Natural killer cell (primary cell): ENCODE measurements around the gene TRAFD1. TPM values are rescaled to one million over a fixed set of nuclear protein-coding genes. Genes with fewer than 3 reads are reported as not detected.

Experiments
- ATAC-seq, 3 donors: fragments of 150-1000 bp in 2 of 3; fragments of 200-7000 bp in 1 of 3; cut with Tn5 transposase; 1 replicate in 1 of 3; 2 replicates in 2 of 3; pipeline ENCODE4 v1.10.0; 2021; ENCODE audit warnings: mild to moderate bottlenecking in 2 of 3, moderate library complexity in 2 of 3
- DNase-seq, 2 donors: peaks; one replicate each; pipeline versions ENCODE4 v3.0.0 to v3.0.0-alpha.2; 2013 to 2021; ENCODE audit warnings: mixed read lengths in 1 of 2
- H3K27ac ChIP-seq: one replicate; pipeline ENCODE4 v1.5.1; 2013; ENCODE audit warnings: mild to moderate bottlenecking, low read length
- H3K27me3 ChIP-seq: one replicate; pipeline ENCODE4 v1.6.1; 2013; ENCODE audit warnings: low read length; ENCODE audit not compliant: control insufficient read depth, insufficient read depth
- H3K36me3 ChIP-seq: one replicate; pipeline ENCODE4 v1.6.1; 2013; ENCODE audit warnings: low read length; ENCODE audit not compliant: control insufficient read depth, insufficient read depth
- H3K4me1 ChIP-seq: one replicate; pipeline ENCODE4 v1.6.1; 2013; ENCODE audit warnings: low read length; ENCODE audit not compliant: control insufficient read depth, insufficient read depth
- H3K4me3 ChIP-seq: one replicate; pipeline ENCODE4 v1.5.1; 2013; ENCODE audit warnings: low read length
- H3K9me3 ChIP-seq: one replicate; pipeline ENCODE4 v1.6.1; 2013; ENCODE audit warnings: low read length; ENCODE audit not compliant: control insufficient read depth, insufficient read depth
- H3K27ac Mint-ChIP-seq, 2 donors: one replicate each; pipeline ENCODE4 v1.8.0; 2022; ENCODE audit warnings: mild to moderate bottlenecking in 2 of 2, mixed read lengths in 2 of 2, moderate library complexity in 1 of 2
- H3K27me3 Mint-ChIP-seq, 2 donors: one replicate each; pipeline ENCODE4 v1.8.0; 2022; ENCODE audit warnings: low read depth in 2 of 2, mixed read lengths in 2 of 2
- H3K36me3 Mint-ChIP-seq: one replicate; pipeline ENCODE4 v1.8.0; 2022; ENCODE audit warnings: mixed read lengths
- H3K4me1 Mint-ChIP-seq, 2 donors: one replicate each; pipeline ENCODE4 v1.8.0; 2022; ENCODE audit warnings: mixed read lengths in 2 of 2
- H3K4me3 Mint-ChIP-seq: one replicate; pipeline ENCODE4 v1.8.0; 2022; ENCODE audit warnings: mild to moderate bottlenecking, moderate library complexity, mixed read lengths
- H3K9me3 Mint-ChIP-seq, 2 donors: one replicate each; pipeline ENCODE4 v1.8.0; 2022; ENCODE audit warnings: mixed read lengths in 2 of 2
- CTCF ChIP-seq: fragments of 200-600 bp; IDR thresholded peaks from one replicate; pipeline ENCODE4 v1.8.0; 2022; ENCODE audit warnings: antibody characterized with exemption
- WGBS: methylation state at CpG from one replicate; pipeline ENCODE4 v1.1.7; 2013; ENCODE audit warnings: missing lambda C conversion rate; ENCODE audit not compliant: insufficient coverage; 5-methylcytosine and 5-hydroxymethylcytosine counted together
- intact Hi-C: fragments of 100-400 bp; cut with micrococcal nuclease; formaldehyde crosslinking; loops from one replicate; pipeline ENCODE4 v1.14.2; 2022
- total RNA-seq, 4 donors: library from RNA; stranded (reverse); fragments of 120-200 nt in 1 of 4; gene quantifications; one replicate each; pipeline versions ENCODE4 v1.2.3 to v1.2.4, GENCODE V29; 2013 to 2022

TRAFD1 gene
- total RNA-seq, 3 donors from 2014 or later (not counting 1 experiment from before 2014, with no cell fraction given): 35.8 to 45.3 (median 45.2) TPM

GRCh38 chr12:112176321-112177010, 51.1 kb downstream of the TRAFD1 start:
- 95% methylated on average over 11 of the region's 11 CpGs for WGBS
- H3K36me3 Mint-ChIP-seq: no peaks in the 10 kb centered on the region

GRCh38 chr12:112178796-112179195, 53.4 kb downstream of the TRAFD1 start:
- no peak overlapping the region for H3K4me3 Mint-ChIP-seq
- Histone ChIP-seq H3K4me3 (no peak overlapping the region), H3K4me1 (no peaks in the 10 kb centered on the region), H3K36me3 (peaks cover 61% of the 10 kb centered on the region), H3K27me3 (no peaks in the 10 kb centered on the region), H3K9me3 (no peaks in the 10 kb centered on the region), H3K27ac (no peak overlapping the region)
- DNase-seq (no peak), ATAC-seq (no peak)
- H3K9me3 Mint-ChIP-seq: no peaks in the 10 kb centered on the region
- no peaks in the 10 kb centered on the region for H3K4me1 Mint-ChIP-seq
- TF ChIP-seq CTCF: no peak
- intact Hi-C loops: no loop called here
- no peaks in the 10 kb centered on the region for H3K27me3 Mint-ChIP-seq
- 98% methylated on average over 15 of the region's 15 CpGs for WGBS
- H3K27ac Mint-ChIP-seq: no peak overlapping the region
- no peaks in the 10 kb centered on the region for H3K36me3 Mint-ChIP-seq

More at GRCh38 chr12:112176321-112177010, 51.1 kb downstream of the TRAFD1 start:
- H3K4me3 ChIP-seq: no peak overlapping the region
- no peaks in the 10 kb centered on the region for H3K27me3 ChIP-seq
- ATAC-seq: no peak
- intact Hi-C loops: no loop called here
- Mint-ChIP-seq H3K4me3 (no peak overlapping the region), H3K9me3 (no peaks in the 10 kb centered on the region), H3K4me1 (no peaks in the 10 kb centered on the region), H3K27me3 (no peaks in the 10 kb centered on the region), H3K27ac (no peak overlapping the region)
- no peak for DNase-seq
- no peaks in the 10 kb centered on the region for H3K4me1 ChIP-seq
- peaks cover 59% of the 10 kb centered on the region for H3K36me3 ChIP-seq
- H3K9me3 ChIP-seq: no peaks in the 10 kb centered on the region
- no peak overlapping the region for H3K27ac ChIP-seq
- TF ChIP-seq CTCF: no peak

- H3K27me3 Mint-ChIP-seq: no peaks in the 10 kb centered on the region
- DNase-seq (no peak), ATAC-seq (no peak)
- no peak for TF ChIP-seq CTCF
- no peak overlapping the region for H3K27ac Mint-ChIP-seq
- H3K9me3 Mint-ChIP-seq: no peaks in the 10 kb centered on the region
- H3K27me3 ChIP-seq: no peaks in the 10 kb centered on the region
- H3K4me3 ChIP-seq: no peak overlapping the region
- intact Hi-C loops: no loop called here
- WGBS: 96% methylated on average over 11 of the region's 11 CpGs
- no peak overlapping the region for H3K27ac ChIP-seq
- H3K9me3 ChIP-seq: no peaks in the 10 kb centered on the region
- no peaks in the 10 kb centered on the region for H3K4me1 Mint-ChIP-seq
- peaks cover 67% of the 10 kb centered on the region for H3K36me3 ChIP-seq
- no peaks in the 10 kb centered on the region for H3K4me1 ChIP-seq
- H3K36me3 Mint-ChIP-seq: no peaks in the 10 kb centered on the region
- no peak overlapping the region for H3K4me3 Mint-ChIP-seq
These were observed 54.0 kb downstream of the TRAFD1 start for GRCh38 chr12:112179341-112179740.

- ATAC-seq: no peak
- Histone ChIP-seq H3K36me3 (peaks cover 70% of the 10 kb centered on the region), H3K27me3 (no peaks in the 10 kb centered on the region), H3K4me3 (no peak overlapping the region), H3K9me3 (no peaks in the 10 kb centered on the region), H3K27ac (no peak overlapping the region), H3K4me1 (no peaks in the 10 kb centered on the region)
- no peak overlapping the region for H3K4me3 Mint-ChIP-seq
- H3K4me1 Mint-ChIP-seq: no peaks in the 10 kb centered on the region
- WGBS: 92% methylated on average over 2 of the region's 2 CpGs
- no peak for DNase-seq
- no peaks in the 10 kb centered on the region for H3K9me3 Mint-ChIP-seq
- no peaks in the 10 kb centered on the region for H3K36me3 Mint-ChIP-seq
- no peaks in the 10 kb centered on the region for H3K27me3 Mint-ChIP-seq
- TF ChIP-seq CTCF: no peak
- H3K27ac Mint-ChIP-seq: no peak overlapping the region
- intact Hi-C loops: no loop called here
These were observed 54.6 kb downstream of the TRAFD1 start for GRCh38 chr12:112179916-112180315.
